ENCODE results near the gene ZMYND10. TPM values are rescaled to one million over a fixed set of nuclear protein-coding genes. Genes with fewer than 3 reads are reported as not detected.

Gene ZMYND10
- total and polyA plus RNA-seq, 9 of the 15 experiments (the other 6 are each of a cell fraction or from before 2014, with no cell fraction given), result 0.20 to 2.8 (median 0.70) TPM

DNA sequence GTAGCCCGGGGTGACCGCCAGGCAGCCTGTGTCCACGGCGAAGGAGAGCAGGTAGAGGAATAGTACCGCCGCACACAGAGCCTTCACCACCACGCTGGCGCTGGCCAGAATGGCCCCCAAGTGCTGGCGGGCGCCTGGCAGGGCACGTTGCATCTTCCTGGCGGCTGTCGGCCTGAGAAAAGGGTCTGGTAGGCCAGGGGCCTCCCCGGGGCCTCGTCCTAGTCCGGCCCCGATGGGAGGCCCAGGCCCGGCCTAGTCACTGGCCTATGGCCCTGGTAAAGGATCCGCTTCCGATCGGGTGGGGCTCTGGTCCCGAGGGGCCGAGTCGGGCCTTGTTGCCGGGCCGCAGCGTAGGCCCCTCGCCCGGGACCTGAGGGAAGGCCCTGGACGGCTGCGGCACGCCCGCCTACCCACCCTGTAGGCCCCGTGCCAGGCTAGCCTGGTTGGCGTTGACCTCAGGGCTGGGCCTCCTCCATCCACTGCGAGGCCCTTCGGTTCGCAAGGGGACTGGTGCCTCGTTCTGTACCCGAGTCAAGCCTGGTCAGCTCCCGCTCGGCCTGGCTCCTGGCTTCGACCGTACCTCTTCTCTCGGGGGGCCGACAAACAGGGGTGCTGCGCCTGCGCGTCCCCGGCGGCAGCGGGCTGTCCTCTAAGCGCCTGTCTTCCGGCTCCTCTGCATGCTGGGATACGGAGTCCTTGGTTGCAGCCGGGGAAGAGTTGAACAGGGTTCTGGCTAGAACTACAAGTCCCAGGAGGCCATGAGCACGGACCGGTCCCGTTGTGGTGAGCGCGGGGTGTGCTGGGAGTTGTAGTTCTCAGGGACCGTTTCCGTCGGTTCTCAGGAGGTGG lies 13.6 kb upstream of the ZMYND10 start, which contains the start of gene TMEM115 (continued):
- TF ChIP-seq ZNF766 (CRISPR knock-in tag; conservative IDR thresholded peaks at IDR 0.05), result peak; percentile 93
- TF ChIP-seq, protein P1, sequence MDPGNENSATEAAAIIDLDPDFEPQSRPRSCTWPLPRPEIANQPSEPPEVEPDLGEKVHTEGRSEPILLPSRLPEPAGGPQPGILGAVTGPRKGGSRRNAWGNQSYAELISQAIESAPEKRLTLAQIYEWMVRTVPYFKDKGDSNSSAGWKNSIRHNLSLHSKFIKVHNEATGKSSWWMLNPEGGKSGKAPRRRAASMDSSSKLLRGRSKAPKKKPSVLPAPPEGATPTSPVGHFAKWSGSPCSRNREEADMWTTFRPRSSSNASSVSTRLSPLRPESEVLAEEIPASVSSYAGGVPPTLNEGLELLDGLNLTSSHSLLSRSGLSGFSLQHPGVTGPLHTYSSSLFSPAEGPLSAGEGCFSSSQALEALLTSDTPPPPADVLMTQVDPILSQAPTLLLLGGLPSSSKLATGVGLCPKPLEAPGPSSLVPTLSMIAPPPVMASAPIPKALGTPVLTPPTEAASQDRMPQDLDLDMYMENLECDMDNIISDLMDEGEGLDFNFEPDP (CRISPR knock-in tag; IDR thresholded peaks at IDR 0.05), result no peak
- no peak for TF ChIP-seq RFX7 (CRISPR knock-in tag; IDR thresholded peaks at IDR 0.05)
- no peak for TF ChIP-seq HMG20A (CRISPR knock-in tag; conservative IDR thresholded peaks at IDR 0.05)
- no peak for TF ChIP-seq MXI1 (IDR thresholded peaks at IDR 0.05; ENCODE audit: low read depth, low read length)
- TF ChIP-seq MAZ (CRISPR knock-in tag; conservative IDR thresholded peaks at IDR 0.05 in 1 of 2, IDR thresholded peaks at IDR 0.05 in 1 of 2), result peak in 1 of 2 experiments; percentile 46; a peak in 2 of 4 replicates
- TF ChIP-seq CTBP1 (IDR thresholded peaks at IDR 0.05; ENCODE audit: borderline replicate concordance), result 0 out of 2 replicates have a peak, but pooled peaks have one; percentile 38
- no peak; the same call in 1 of the 2 replicates for TF ChIP-seq TOE1 (IDR thresholded peaks at IDR 0.05; ENCODE audit: borderline replicate concordance)
- no peak for TF ChIP-seq TOE1 (CRISPR knock-in tag; IDR thresholded peaks at IDR 0.05; ENCODE audit: borderline replicate concordance, low read depth)
- TF ChIP-seq, protein P2, sequence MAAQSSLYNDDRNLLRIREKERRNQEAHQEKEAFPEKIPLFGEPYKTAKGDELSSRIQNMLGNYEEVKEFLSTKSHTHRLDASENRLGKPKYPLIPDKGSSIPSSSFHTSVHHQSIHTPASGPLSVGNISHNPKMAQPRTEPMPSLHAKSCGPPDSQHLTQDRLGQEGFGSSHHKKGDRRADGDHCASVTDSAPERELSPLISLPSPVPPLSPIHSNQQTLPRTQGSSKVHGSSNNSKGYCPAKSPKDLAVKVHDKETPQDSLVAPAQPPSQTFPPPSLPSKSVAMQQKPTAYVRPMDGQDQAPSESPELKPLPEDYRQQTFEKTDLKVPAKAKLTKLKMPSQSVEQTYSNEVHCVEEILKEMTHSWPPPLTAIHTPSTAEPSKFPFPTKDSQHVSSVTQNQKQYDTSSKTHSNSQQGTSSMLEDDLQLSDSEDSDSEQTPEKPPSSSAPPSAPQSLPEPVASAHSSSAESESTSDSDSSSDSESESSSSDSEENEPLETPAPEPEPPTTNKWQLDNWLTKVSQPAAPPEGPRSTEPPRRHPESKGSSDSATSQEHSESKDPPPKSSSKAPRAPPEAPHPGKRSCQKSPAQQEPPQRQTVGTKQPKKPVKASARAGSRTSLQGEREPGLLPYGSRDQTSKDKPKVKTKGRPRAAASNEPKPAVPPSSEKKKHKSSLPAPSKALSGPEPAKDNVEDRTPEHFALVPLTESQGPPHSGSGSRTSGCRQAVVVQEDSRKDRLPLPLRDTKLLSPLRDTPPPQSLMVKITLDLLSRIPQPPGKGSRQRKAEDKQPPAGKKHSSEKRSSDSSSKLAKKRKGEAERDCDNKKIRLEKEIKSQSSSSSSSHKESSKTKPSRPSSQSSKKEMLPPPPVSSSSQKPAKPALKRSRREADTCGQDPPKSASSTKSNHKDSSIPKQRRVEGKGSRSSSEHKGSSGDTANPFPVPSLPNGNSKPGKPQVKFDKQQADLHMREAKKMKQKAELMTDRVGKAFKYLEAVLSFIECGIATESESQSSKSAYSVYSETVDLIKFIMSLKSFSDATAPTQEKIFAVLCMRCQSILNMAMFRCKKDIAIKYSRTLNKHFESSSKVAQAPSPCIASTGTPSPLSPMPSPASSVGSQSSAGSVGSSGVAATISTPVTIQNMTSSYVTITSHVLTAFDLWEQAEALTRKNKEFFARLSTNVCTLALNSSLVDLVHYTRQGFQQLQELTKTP (IDR thresholded peaks at IDR 0.05; ENCODE audit: low read depth in 1 of 2, partially characterized antibody in 2 of 2), result peak in 1 of 2 experiments; percentile 98
- peak; percentile 97 for TF ChIP-seq MBD2 (IDR thresholded peaks at IDR 0.05; ENCODE audit: borderline replicate concordance, low read depth)
- TF ChIP-seq, protein P3, sequence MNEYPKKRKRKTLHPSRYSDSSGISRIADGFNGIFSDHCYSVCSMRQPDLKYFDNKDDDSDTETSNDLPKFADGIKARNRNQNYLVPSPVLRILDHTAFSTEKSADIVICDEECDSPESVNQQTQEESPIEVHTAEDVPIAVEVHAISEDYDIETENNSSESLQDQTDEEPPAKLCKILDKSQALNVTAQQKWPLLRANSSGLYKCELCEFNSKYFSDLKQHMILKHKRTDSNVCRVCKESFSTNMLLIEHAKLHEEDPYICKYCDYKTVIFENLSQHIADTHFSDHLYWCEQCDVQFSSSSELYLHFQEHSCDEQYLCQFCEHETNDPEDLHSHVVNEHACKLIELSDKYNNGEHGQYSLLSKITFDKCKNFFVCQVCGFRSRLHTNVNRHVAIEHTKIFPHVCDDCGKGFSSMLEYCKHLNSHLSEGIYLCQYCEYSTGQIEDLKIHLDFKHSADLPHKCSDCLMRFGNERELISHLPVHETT (CRISPR knock-in tag; conservative IDR thresholded peaks at IDR 0.05 in 1 of 2, IDR thresholded peaks at IDR 0.05 in 1 of 2), result peak in 1 of 2 experiments; percentile 77; a peak in 2 of 4 replicates
- no peak for TF ChIP-seq KLF10 (CRISPR knock-in tag; IDR thresholded peaks at IDR 0.05)
- TF ChIP-seq ZC3H11A (IDR thresholded peaks at IDR 0.05; ENCODE audit: low read depth, low read length), result no peak
- no peak for TF ChIP-seq DNMT1 (IDR thresholded peaks at IDR 0.05)
- TF ChIP-seq TGIF2 (CRISPR knock-in tag; IDR thresholded peaks at IDR 0.05), result no peak
- TF ChIP-seq, protein P4, sequence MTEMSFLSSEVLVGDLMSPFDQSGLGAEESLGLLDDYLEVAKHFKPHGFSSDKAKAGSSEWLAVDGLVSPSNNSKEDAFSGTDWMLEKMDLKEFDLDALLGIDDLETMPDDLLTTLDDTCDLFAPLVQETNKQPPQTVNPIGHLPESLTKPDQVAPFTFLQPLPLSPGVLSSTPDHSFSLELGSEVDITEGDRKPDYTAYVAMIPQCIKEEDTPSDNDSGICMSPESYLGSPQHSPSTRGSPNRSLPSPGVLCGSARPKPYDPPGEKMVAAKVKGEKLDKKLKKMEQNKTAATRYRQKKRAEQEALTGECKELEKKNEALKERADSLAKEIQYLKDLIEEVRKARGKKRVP (CRISPR knock-in tag; IDR thresholded peaks at IDR 0.05), result no peak
- TF ChIP-seq SP1 (CRISPR knock-in tag; IDR thresholded peaks at IDR 0.05), result peak; percentile 74; the same call in 1 of the 2 replicates

All from K562 (cell line).